Adrenal gland (tissue), 12 donors: ENCODE data around the gene STARD10. TPM values are rescaled to one million over a fixed set of nuclear protein-coding genes. Genes with fewer than 3 reads are reported as not detected.

Source experiments
- DNase-seq, 7 donors: peaks; one replicate each; pipeline ENCODE4 v3.0.0-alpha.2; 2019 to 2020
- H3K27ac ChIP-seq, 5 donors: fragments of 200-600 bp; sonication (generic) in 4 of 5; 1 replicate in 3 of 5; 2 replicates in 2 of 5; pipeline versions ENCODE4 v1.5.1 to v1.8.0; 2016 to 2020; ENCODE audit warnings: mild to moderate bottlenecking in 1 of 5
- H3K27me3 ChIP-seq: fragments of 200-600 bp; 2 replicates; pipeline ENCODE4 v1.8.0; 2021
- H3K36me3 ChIP-seq, 2 donors: fragments of 200-600 bp; replicated peaks in 1 of 2; 1 replicate in 1 of 2; 2 replicates in 1 of 2; pipeline versions ENCODE4 v1.5.1 to v1.8.0; 2018 to 2022
- H3K4me1 ChIP-seq, 2 donors: fragments of 200-600 bp; replicated peaks in 1 of 2; 1 replicate in 1 of 2; 2 replicates in 1 of 2; pipeline versions ENCODE4 v1.5.1 to v1.8.0; 2018 to 2021
- H3K4me3 ChIP-seq, 4 donors: fragments of 200-600 bp; sonication (generic) in 3 of 4; one replicate each; pipeline ENCODE4 v1.5.1; 2016 to 2018
- H3K9me3 ChIP-seq, 3 donors: fragments of 200-600 bp; sonication (generic) in 1 of 3; replicated peaks in 1 of 3; 1 replicate in 2 of 3; 2 replicates in 1 of 3; pipeline versions ENCODE4 v1.5.1 to v1.8.0; 2016 to 2021
- POLR2A ChIP-seq, 2 donors: fragments of 450-650 bp; IDR thresholded peaks; one replicate each; pipeline ENCODE4 v1.6.1; 2017; ENCODE audit warnings: antibody characterized with exemption in 2 of 2, mild to moderate bottlenecking in 2 of 2, moderate library complexity in 1 of 2
- WGBS, 4 donors: extraction: QIAGEN DNeasy Blood & Tissue Kit in 2 of 4; methylation state at CpG; one replicate each; pipeline versions ENCODE4 v1.1.5 to v1.1.7; 2013 to 2017; 5-methylcytosine and 5-hydroxymethylcytosine counted together
- intact Hi-C, 2 donors: fragments of 100-400 bp; cut with DNase I; formaldehyde crosslinking; loops; one replicate each; pipeline versions ENCODE4 v1.14.1 to v1.15.0; 2022 to 2023
- polyA plus RNA-seq, 3 donors: library from polyadenylated mRNA; stranded (reverse); fragments of 200-250 nt in 2 of 3; fragments of 350-450 nt in 1 of 3; fragmentation: Illumina TruSeq in 1 of 3; extraction: RNeasy Lipid Tissue Mini Kit (QIAGEN cat#74804) in 1 of 3; gene quantifications; one replicate each; pipeline ENCODE4 v1.2.3, GENCODE V29; 2013 to 2014
- total RNA-seq, 9 donors: library from RNA; depleted of rRNA in 4 of 9; stranded (reverse); fragments of >200 nt in 4 of 9; fragments of 120-200 nt in 1 of 9; fragmentation: NEBNext Ultra II Directional in 1 of 9; extraction: Animal tissue kit (Norgen Biotek cat#: 25700) in 1 of 9; gene quantifications; one replicate each; pipeline versions ENCODE4 v1.1.0 to v1.2.4, GENCODE V29; 2013 to 2023
- TF ChIP-seq, protein P1 (sequence below), 6 experiments: fragments of 450-650 bp in 4 of 6; fragments of 200-600 bp in 2 of 6; sonication (generic) in 1 of 6; IDR thresholded peaks; 1 replicate in 5 of 6; 2 replicates in 1 of 6; pipeline versions ENCODE4 v1.5.1 to v1.8.0; 2016 to 2021; ENCODE audit warnings: antibody characterized with exemption in 6 of 6, mild to moderate bottlenecking in 2 of 6, moderate library complexity in 1 of 6
- donor health status: healthy with polysubstance abuse.
- donor health status: Bipolar disorder and iron deficiency.
- donor health status: DM: yes; HTN: yes; CAD: no.
- donor health status: DM: no; HTN: no; CAD: no.
- donor health status: DM: no; HTN: no; CAD: no.
- donor health status: DM: yes; HTN: yes; CAD: no.

The STARD10 gene
- total and polyA plus RNA-seq, 12 donors: 190 to 668 (median 350) TPM

DNA sequence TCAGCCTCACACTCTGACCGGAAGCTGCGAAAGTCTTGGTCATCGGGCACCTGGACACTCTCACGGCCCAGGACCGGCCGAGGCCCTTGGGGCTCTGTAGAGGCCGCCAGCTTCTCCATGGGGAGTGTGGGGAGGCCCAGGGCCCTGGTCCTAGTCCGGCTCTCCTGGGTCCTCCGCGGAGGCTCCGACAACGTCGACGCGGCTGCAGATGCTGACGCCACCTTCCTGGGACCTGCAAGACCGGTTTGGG is 12.9 kb downstream of the STARD10 start:
- Histone ChIP-seq H3K4me3 (peak overlapping the region in 3 of 4 donors; percentile 41 to 86 (median 77)), H3K9me3 (no peaks in the 10 kb centered on the region), H3K27ac (peak overlapping the region; percentile 33 to 92 (median 88)), H3K36me3 (no peaks in the 10 kb centered on the region), H3K27me3 (no peaks in the 10 kb centered on the region), H3K4me1 (peaks cover 42 to 60% of the 10 kb centered on the region in 2 donors)
- TF ChIP-seq POLR2A (IDR thresholded peaks at IDR 0.05): peak in 1 of 2 donors; percentile 22
- TF ChIP-seq, protein P1, sequence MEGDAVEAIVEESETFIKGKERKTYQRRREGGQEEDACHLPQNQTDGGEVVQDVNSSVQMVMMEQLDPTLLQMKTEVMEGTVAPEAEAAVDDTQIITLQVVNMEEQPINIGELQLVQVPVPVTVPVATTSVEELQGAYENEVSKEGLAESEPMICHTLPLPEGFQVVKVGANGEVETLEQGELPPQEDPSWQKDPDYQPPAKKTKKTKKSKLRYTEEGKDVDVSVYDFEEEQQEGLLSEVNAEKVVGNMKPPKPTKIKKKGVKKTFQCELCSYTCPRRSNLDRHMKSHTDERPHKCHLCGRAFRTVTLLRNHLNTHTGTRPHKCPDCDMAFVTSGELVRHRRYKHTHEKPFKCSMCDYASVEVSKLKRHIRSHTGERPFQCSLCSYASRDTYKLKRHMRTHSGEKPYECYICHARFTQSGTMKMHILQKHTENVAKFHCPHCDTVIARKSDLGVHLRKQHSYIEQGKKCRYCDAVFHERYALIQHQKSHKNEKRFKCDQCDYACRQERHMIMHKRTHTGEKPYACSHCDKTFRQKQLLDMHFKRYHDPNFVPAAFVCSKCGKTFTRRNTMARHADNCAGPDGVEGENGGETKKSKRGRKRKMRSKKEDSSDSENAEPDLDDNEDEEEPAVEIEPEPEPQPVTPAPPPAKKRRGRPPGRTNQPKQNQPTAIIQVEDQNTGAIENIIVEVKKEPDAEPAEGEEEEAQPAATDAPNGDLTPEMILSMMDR (IDR thresholded peaks at IDR 0.05): no peak
- WGBS, 4 donors: 14 to 16% (median 14%) methylated on average over 14 to 17 of the region's 17 CpGs; no CpG with 5 or more reads in 1 of the 4 donors
- DNase-seq: no peak
- intact Hi-C loops: loop anchor here in 1 of 2 donors (5.0 kb wide), 1 partner anchor 54 kb away; no protein-coding TSS in a partner anchor

DNA sequence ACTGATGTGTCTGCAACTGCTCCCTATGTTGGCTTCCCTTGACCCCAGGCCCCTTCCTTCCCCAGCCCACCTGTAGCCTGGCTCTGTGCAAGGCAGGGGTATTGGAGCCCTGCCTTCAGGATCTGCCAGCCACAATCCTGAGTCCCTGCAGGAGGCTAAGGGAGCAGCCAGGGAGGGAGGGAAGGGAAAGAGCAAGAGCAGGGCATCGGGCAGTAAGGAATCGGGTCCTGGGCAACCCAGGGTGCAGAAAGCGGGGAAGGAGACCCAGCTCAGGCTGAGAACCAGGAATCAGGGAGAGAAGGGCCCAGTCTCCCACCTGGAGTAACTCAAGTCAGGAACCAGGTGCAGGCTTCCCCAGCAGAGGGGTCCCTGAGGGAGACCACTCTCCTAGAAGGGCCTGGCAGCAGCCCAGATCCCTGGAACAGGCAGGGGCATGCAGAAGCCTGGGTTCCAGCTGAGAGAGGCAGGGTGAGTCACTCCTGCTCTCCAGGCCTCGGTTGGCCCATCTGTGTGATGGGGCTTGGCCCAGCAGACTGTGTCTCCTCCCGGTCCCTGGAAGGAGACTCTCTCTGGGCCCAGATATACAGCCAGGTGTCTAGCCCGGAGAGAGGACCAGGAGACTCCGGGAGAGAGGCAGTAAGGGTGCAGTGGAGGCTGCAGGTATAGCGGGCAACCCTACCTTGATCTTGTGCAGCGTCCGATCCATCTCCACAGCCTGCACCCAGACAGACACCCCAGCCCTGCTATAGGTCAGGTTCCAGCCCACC is 13.4 kb downstream of the STARD10 start:
- H3K27me3 ChIP-seq: no peaks in the 10 kb centered on the region
- no peaks in the 10 kb centered on the region for H3K36me3 ChIP-seq
- H3K9me3 ChIP-seq: no peaks in the 10 kb centered on the region
- peak in 1 of 7 donors; percentile 47 for DNase-seq
- peaks cover 47 to 65% of the 10 kb centered on the region in 2 donors for H3K4me1 ChIP-seq
- H3K27ac ChIP-seq: peak overlapping the region; percentile 33 to 92 (median 88)
- intact Hi-C loops: loop anchor here in 1 of 2 donors (5.0 kb wide), 1 partner anchor 53 kb away; no protein-coding TSS in a partner anchor
- peak overlapping the region in 3 of 4 donors; percentile 41 to 86 (median 77) for H3K4me3 ChIP-seq
- 45 to 79% (median 67%) methylated on average over 3 to 10 of the region's 10 CpGs for WGBS, 4 donors
- no peak for TF ChIP-seq POLR2A (IDR thresholded peaks at IDR 0.05)
- TF ChIP-seq, protein P1 (IDR thresholded peaks at IDR 0.05): no peak

DNA sequence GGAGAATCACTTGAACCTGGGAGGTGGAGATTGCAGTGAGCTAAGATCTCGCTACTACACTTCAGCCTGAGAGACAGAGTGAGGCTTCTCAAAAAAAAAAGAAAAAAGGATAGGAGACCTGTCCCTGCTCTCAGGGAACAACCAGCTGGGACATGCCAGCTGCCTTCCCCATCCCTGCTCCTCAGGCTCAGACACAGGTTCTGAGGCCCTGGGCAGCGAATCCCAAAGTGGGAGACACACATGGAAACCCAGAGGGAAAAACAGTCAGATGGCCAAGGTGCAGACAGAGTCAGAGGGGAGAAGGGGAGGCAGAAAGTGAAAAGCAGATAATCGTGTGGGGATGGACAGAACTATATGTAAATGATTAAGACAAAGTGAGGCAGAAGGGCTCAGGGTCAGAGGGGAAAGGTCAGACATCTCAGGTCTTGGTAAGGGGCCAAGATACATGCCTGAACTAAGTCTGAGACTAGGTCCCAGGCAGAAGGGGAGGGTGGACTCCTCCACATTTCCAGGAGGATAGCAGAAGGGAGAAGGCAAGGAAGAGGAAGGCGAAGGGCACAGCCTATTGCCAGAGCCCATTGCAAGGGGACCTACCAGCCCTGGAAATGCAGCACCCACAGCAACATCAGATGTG is 14.2 kb downstream of the STARD10 start:
- no peak for DNase-seq
- H3K27me3 ChIP-seq: no peaks in the 10 kb centered on the region
- intact Hi-C loops: loop anchor here in 1 of 2 donors (5.0 kb wide), 1 partner anchor 52 kb away; no protein-coding TSS in a partner anchor
- H3K4me1 ChIP-seq: peaks cover 54 to 74% of the 10 kb centered on the region in 2 donors
- peak overlapping the region in 1 of 4 donors; percentile 86 for H3K4me3 ChIP-seq
- 76 to 80% (median 78%) methylated on average over 4 of the region's 4 CpGs for WGBS, 4 donors
- no peaks in the 10 kb centered on the region for H3K9me3 ChIP-seq
- H3K36me3 ChIP-seq: no peaks in the 10 kb centered on the region
- peak overlapping the region in 4 of 5 donors; percentile 6 to 92 (median 88) for H3K27ac ChIP-seq
- no peak for TF ChIP-seq POLR2A (IDR thresholded peaks at IDR 0.05)
- TF ChIP-seq, protein P1 (IDR thresholded peaks at IDR 0.05): no peak
